ENCODE measurements around the gene PLCL2.

GRCh38 chr3:16873872-16874271 lies 10.9 kb upstream of the PLCL2 start:
- TF ChIP-seq EZH2 (IDR thresholded peaks at IDR 0.05): no peak
- TF ChIP-seq CTCF (IDR thresholded peaks at IDR 0.05): no peak
